ENCODE data around the gene FTCDNL1. TPM values are rescaled to one million over a fixed set of nuclear protein-coding genes. Genes with fewer than 3 reads are reported as not detected.

FTCDNL1 gene
- 0.95 and 1.3 TPM in 2 replicates for total RNA-seq (ENCODE audit: low replicate concordance)
- long read RNA-seq, partial matches to known transcripts = 0 of 1 reads
- long read RNA-seq, other reads (novel, unspliced or antisense) = 0 of 1 reads

- DNase-seq (ENCODE audit: extremely low spot score, unreplicated experiment) = peak; percentile 75
- H3K36me3 Mint-ChIP-seq = no peaks in the 10 kb centered on the region
- H3K27ac Mint-ChIP-seq = peak within 1 kb of the TSS; percentile 77
- no peaks in the 10 kb centered on the region for H3K9me3 Mint-ChIP-seq
- peaks cover 76% of the 10 kb centered on the region for H3K27me3 Mint-ChIP-seq
- H3K4me1 Mint-ChIP-seq (ENCODE audit: unreplicated experiment) = peaks cover 4% of the 10 kb centered on the region
- peak within 1 kb of the TSS; percentile 94 for H3K4me3 Mint-ChIP-seq
- peak; percentile 78 for TF ChIP-seq CTCF (conservative IDR thresholded peaks at IDR 0.05)
Observed at GRCh38 chr2:199850718-199851500, at the start of gene FTCDNL1. FTCDNL1 (minus strand) TSS chr2:199851192; CDS start chr2:199848962, 2,230 bp downstream.

DNA sequence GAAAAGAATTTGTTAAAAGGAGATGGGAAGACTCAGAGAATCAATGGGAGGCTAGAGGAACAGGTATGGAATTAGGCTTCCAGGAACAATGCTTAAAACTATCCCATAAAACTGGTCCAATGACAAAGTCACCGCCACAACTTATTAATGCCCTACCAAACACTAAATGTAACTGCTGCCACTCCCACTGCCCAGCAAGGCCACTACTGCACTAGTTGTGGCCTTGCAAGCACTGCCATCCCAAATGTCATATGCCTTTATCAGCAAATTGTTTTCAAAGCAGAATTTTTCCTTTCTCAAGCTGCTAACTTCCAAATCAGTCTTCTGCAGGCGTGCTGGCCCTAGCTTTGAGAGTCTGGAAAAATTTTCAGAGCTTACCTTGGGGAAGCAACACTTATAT, 45.6 kb upstream of the FTCDNL1 start:
- H3K9me3 Mint-ChIP-seq = no peaks in the 10 kb centered on the region
- no peaks in the 10 kb centered on the region for H3K36me3 Mint-ChIP-seq
- no peak overlapping the region for H3K4me3 Mint-ChIP-seq
- no peaks in the 10 kb centered on the region for H3K4me1 Mint-ChIP-seq (ENCODE audit: unreplicated experiment)
- TF ChIP-seq CTCF (conservative IDR thresholded peaks at IDR 0.05) = no peak
- H3K27me3 Mint-ChIP-seq = no peaks in the 10 kb centered on the region
- DNase-seq (ENCODE audit: extremely low spot score, unreplicated experiment) = no peak
- H3K27ac Mint-ChIP-seq = no peak overlapping the region

GRCh38 chr2:199895406-199895805, 44.4 kb upstream of the FTCDNL1 start:
- no peak overlapping the region for H3K4me3 Mint-ChIP-seq
- TF ChIP-seq CTCF (conservative IDR thresholded peaks at IDR 0.05) = no peak
- H3K27ac Mint-ChIP-seq = no peak overlapping the region
- no peaks in the 10 kb centered on the region for H3K4me1 Mint-ChIP-seq (ENCODE audit: unreplicated experiment)
- no peak for DNase-seq (ENCODE audit: extremely low spot score, unreplicated experiment)
- no peaks in the 10 kb centered on the region for H3K9me3 Mint-ChIP-seq
- no peaks in the 10 kb centered on the region for H3K36me3 Mint-ChIP-seq
- H3K27me3 Mint-ChIP-seq = no peaks in the 10 kb centered on the region

DNA sequence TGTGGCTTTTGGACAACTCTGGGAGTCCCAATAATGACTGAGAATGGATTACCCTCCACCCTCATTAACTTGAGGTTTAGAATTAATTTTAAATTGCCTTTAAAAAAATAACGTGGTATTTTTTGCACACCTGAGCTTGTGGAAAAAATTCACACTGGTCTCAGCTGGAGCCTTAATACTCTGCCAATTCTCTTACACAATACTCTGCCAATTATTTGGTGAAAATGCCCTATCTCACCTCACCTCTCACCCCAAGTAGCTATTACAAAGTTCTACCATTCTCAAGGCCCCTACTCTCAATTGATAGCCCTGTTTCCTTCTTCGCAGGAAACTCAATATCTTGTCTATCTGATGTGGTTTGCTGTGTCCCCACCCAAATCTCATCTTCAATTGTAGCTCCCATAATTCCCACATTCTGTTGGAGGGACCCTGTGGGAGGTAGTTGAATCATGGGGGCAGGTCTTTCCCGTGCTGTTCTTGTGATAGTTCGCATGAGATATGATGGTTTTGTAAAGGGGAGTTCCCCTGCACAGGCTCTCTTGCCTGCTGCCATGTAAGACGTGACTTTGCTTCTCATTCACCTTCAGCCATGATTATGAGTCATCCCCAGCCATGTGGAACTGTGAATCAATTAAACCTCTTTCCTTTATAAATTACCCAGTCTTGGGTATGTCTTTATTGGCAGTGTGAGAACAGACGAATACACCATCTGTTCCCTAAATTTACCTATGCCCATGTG, 32.7 kb upstream of the FTCDNL1 start:
- H3K36me3 Mint-ChIP-seq = no peaks in the 10 kb centered on the region
- H3K27me3 Mint-ChIP-seq = peaks cover 5% of the 10 kb centered on the region
- peaks cover 6% of the 10 kb centered on the region for H3K9me3 Mint-ChIP-seq
- no peak overlapping the region for H3K4me3 Mint-ChIP-seq
- DNase-seq (ENCODE audit: extremely low spot score, unreplicated experiment) = no peak
- no peak overlapping the region for H3K27ac Mint-ChIP-seq
- no peak for TF ChIP-seq CTCF (conservative IDR thresholded peaks at IDR 0.05)
- H3K4me1 Mint-ChIP-seq (ENCODE audit: unreplicated experiment) = no peaks in the 10 kb centered on the region

GRCh38 chr2:199882667-199883066, 31.7 kb upstream of the FTCDNL1 start:
- peaks cover 6% of the 10 kb centered on the region for H3K9me3 Mint-ChIP-seq
- H3K36me3 Mint-ChIP-seq = no peaks in the 10 kb centered on the region
- TF ChIP-seq CTCF (conservative IDR thresholded peaks at IDR 0.05) = no peak
- no peaks in the 10 kb centered on the region for H3K4me1 Mint-ChIP-seq (ENCODE audit: unreplicated experiment)
- H3K4me3 Mint-ChIP-seq = no peak overlapping the region
- peaks cover 5% of the 10 kb centered on the region for H3K27me3 Mint-ChIP-seq
- H3K27ac Mint-ChIP-seq = no peak overlapping the region
- no peak for DNase-seq (ENCODE audit: extremely low spot score, unreplicated experiment)

Measured in type B pancreatic cell (in vitro differentiated cells).